Dedifferentiated amniotic fluid mesenchymal stem cell (primary cell): ENCODE results near the gene SLN.
"Not testable (repeated sequence)": the region's sequence is repeated elsewhere in the genome, so short reads cannot be mapped to it uniquely, and the experiment has no call there.

ENCODE experiments used
- DNase-seq: peaks from one replicate; pipeline ENCODE4 v3.0.0-alpha.2; 2016; ENCODE audit errors: extremely low spot score

SLN gene

DNA sequence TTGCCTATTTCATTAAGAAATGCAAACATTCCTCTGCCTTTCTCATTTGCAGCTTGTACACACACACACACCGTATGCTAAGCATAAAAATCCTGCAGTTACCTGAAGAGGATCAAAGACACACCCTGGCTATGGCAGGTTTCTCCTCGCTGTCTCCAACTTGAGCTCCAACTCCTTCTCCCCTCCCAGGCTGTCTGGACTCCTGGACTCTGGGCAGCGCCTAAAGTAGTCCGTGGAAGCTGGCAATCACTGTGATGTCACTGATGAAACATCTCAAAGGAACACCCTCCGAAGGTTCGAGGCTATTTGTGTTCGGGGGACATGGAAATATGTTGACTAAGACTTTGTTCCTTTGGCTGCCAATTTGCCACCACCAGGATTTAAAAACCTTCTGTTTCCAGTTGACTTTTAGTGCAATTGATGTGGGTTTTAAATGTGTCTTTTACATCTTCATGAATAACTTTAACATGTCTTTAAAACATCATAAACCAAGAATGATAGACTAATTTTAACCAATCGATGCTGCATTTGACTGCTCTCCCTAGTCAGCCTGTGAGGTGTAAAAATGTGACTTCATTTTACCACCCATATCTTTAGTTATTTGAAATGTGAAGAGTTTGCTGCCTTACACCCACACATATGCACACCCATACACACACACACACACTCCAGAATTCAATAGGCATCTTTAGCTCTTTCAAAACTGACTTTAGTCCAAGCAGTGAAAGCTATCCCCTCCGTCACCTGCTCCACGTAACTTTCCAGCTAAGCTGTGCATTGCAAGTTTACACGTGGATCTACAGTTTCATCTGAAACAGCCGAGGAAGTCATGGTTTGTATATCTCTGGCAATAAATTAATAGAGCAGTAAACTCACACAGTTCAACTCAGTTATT is at the start of gene SLN:
Gene SLN, minus strand, starts transcription at position 196 of the 895 bp plus-strand sequence.
- DNase-seq, result no peak

DNA sequence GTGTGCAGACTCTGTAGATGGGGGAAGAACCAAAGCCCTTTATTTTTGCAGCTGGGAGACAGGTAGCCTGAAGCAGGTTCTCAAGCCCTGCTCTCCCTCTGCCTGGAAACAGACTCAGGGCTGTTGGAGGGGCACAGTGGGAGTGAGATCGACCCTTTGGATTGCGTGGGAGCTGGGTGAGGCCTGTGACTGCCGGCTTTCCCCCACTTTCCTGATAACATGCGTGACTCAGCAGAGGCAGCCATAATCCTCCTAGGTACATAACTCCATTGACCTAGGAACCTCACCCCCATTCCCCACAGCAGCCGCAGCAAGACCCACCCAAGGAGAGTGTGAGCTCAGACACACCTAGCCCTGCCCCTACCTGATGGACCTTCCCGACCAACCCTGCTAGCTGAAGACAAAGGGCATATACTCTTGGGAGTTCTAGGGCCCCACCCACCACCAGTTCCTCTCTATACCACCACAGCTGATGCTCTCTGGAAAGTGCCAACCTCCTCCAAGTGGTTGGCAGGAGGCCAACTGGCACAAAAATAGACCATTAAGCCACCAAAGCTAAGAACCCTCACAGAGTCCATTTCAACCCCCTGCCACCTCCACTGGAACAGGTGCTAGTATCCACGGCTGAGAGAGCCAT is 47.0 kb upstream of the SLN start:
- not testable (repeated sequence) for DNase-seq

DNA sequence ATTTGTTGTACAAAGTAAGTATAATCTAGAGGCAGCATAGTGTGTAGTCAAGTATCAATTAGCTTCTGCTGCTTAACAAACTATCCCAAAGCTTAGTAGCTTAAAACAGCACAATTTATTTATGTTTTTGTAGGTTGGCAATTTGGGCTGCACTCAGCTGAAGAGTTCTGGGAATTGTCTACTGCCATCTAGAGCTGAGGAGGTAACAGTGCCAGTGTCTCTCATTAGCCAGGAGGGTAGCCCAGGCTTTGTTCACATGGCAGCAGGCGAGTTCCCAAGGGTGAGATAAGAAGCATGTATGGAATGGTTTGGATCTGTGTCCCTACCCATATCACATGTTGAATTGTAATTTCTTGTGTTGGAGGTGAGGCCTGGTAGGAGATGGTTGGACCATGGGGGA is 45.8 kb upstream of the SLN start:
- DNase-seq, result no peak

DNA sequence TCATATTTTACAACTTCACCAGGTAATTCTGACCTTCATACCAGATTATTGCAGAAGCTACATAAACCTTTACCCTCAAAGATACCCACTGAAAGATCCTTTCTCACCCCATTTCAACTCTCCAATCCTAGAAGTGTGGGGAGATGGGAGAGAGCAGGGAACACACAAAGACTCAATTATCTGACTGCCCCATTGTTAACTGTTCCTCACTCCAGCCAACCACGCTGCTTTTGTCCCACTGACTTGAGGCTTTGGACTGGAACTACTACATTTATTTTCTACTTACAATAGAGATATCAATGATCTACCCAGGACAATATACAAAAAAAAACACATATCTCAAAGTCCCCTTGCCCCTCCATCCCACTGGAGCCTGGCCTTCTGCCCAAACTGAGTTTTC is 44.7 kb upstream of the SLN start:
- DNase-seq, result no peak

- DNase-seq, result no peak
These were observed 41.3 kb upstream of the SLN start for GRCh38 chr11:107752949-107753822.

DNA sequence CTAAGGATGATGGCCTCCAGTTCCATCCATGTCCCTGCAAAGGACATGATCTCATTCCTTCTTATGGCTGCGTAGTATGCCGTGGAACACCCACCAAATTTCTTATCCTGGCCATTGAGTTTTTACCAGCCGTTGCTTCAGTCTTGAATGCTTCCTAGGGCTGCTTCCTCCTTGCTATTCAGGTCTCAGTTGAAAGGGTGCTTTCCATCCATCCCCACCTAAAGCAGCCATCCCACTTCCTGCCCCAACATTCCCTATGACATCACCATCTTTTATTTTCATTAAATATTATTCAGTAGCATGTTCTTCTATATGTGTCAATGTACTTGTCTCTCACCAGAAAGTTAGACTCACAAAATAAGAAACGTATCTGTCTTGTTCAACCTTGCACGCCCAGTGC is 40.7 kb upstream of the SLN start:
- no peak for DNase-seq

- no peak for DNase-seq
These were observed 39.2 kb upstream of the SLN start for GRCh38 chr11:107751082-107751481.

DNA sequence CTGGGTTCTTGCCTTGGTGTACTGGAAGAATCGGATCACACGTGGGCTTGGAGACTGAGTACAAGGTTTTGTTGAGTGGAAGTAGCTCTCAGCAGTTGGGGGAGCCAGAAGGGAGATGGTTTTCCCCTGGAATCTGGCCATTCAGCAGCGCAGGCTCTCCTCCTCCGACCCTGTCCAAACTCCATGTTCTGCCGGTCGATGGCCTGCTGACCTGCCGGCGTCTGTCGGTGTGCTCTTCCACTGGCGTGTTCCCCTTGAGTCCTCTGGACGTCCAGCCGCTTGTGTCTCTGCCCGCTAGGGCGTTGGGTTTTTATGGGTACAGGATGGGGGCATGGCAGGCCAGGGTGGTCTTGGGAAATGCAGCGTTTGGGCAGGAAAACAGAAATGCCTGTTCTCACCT is 38.5 kb upstream of the SLN start:
- no peak for DNase-seq

- no peak for DNase-seq
These were observed 35.8 kb upstream of the SLN start for GRCh38 chr11:107747622-107748021.

DNA sequence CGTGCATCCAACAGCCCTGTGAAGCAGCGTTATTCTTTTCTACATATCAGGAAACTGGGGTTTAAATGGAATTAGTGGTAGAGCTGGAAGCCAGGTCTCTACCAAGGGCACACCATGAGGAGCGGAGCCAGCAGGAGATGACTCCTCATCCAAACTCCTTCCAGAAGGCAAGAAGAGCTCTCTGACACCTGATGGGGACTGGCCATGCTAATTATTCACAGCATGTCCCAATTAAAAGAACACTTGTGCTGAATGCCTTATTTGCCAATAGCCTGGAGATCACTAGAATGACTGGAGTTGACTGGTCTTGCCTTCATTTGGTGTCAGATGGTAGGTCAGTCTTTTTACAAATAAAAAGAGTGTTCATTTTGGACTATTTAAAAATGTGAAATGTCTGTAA is 32.9 kb upstream of the SLN start:
- no peak for DNase-seq

GRCh38 chr11:107743191-107743590 is 31.3 kb upstream of the SLN start:
- no peak for DNase-seq

DNA sequence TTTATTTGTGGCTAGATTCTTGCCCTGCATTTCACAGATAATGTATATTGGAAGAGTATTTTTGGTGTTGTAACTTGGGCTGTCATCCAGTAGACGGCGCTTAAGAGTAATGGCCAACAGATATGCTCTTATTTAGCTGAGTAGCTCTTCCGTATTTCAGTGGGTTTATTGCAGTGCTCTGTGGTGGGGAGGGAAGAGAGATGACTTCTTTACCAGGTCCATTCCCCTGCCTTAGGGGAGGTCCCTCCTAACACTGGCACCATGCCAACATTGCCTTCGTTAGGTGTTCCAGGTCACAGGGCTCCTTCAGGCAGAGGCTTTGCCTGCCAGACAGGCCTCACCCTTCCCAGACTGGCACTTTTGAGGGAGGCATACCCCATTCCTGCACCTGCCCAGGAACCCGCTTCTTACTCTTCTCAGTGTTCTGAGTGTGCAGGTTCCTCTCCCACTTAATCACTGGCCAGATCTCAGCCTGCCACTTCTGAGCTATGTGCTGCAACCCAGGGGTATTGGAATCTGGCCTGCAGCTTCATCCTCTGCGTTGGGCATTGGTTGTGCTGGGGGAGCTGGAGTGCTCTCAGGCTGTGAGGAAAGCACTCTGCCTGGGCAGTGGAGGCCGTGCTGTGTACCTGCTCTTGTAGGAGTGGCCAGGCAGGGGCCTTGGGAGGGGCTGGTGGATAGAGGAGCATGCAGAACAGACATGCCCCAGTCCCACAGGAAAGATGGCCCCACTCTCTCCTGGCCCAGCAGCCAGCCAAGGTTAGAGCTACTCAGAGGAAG is 29.4 kb upstream of the SLN start:
- DNase-seq, result no peak

- DNase-seq, result no peak
These were observed 28.4 kb upstream of the SLN start for GRCh38 chr11:107740271-107740670.

DNA sequence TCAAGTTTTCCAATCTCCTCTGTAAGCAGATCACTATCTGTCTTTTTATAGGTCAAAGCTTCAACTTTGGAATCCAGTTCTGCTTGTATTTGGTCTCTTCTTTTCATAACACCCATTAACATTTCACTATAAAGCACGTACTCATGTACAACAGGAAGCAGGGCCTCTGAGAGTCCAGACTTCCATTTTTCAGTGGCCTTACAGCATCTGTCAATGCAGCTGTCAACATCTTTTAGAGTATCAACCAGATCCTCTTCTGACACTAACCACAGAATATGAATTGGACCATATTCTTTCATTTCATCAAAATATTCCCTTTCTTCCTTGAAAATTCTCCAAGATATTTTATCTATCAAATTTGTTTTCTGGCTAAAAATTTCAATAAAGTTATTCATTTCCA is 24.7 kb upstream of the SLN start:
- no peak for DNase-seq

- no peak for DNase-seq
These were observed 21.7 kb upstream of the SLN start for GRCh38 chr11:107733518-107733917.

DNA sequence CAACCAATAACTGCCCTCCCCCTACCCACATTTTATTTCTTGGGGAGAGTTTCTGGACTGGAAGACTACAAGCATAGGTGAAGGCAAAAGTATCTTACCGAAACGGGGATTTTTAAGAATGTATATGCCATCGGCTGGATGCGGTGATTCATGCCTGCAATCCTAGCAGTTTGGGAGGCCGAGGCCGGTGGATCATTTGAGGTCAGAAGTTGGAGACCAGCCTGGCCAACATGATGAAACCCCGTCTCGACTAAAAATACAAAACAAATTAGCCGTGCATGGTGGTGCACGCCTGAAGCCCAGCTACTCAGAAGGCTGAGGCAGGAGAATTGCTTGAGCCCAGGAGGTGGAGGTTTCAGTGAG is 20.8 kb upstream of the SLN start:
- DNase-seq, result no peak

- no peak for DNase-seq
These were observed 20.3 kb upstream of the SLN start for GRCh38 chr11:107731941-107732688.

DNA sequence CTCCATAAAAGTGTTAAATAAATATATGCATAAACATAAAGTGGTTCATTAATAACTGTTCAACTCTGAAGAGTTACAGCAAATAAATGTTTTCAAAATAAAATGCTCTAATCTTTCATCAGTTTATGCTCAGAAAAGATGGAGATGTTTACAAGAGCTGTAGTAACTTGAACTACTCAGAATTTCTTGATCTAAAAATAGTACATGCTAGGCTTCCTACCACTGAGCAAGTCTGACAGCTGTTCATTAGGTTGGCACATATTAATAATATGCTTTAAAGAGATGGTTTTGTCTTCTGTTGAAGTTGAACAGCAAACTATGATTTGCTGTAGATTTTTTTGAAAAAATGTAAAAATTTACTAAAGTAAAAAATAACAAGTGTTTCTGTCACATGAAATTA is 10.8 kb upstream of the SLN start:
- DNase-seq, result no peak

- DNase-seq, result no peak
These were observed 9.4 kb upstream of the SLN start for GRCh38 chr11:107721207-107721606.

DNA sequence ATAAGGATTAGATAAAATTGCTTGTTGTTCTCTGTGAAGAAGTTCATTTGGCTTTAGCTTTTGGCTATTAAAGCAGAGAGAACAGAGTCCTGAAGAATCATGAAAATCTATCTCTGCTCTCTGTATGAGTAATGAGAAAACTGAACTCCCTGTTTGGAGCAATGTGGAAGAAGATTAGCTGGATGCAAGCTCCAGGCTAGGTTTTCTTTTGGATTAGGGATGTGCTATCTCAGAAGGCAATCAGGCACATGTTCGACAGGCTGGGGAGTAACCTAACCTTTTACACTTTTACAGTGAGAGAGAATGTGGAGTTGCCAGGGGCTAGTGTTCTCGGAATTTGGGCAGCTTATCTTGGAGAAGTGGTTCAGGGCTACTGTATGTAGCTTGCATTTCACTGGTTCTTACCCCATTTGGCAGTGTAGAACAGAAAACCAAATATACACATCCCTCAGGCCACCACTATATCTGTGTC is 8.5 kb upstream of the SLN start:
- no peak for DNase-seq
